Left colon (tissue), 2 donors: ENCODE results near the gene CTXND1. TPM values are rescaled to one million over a fixed set of nuclear protein-coding genes. Genes with fewer than 3 reads are reported as not detected.

ENCODE experiments used
- ATAC-seq: fragments of 200-7000 bp; cut with Tn5 transposase; one replicate; pipeline ENCODE4 v1.9.1; 2020; ENCODE audit warnings: mild to moderate bottlenecking, moderate library complexity
- DNase-seq, 2 donors: peaks; one replicate each; pipeline ENCODE4 v3.0.0-alpha.2; 2020
- intact Hi-C, 2 donors: fragments of 100-400 bp; cut with DNase I in 1 of 2; cut with micrococcal nuclease in 1 of 2; formaldehyde crosslinking; loops; one replicate each; pipeline versions ENCODE4 v1.11.2 to v1.14.0; 2022; cut with DNase I, micrococcal nuclease
- total RNA-seq, 2 donors: library from RNA; stranded (reverse); fragmentation: NEBNext Ultra II Directional; extraction: Animal tissue kit (Norgen Biotek cat#: 25700); gene quantifications; one replicate each; pipeline ENCODE4 v1.2.1, GENCODE V29; 2021
- donor health status: DM: no; HTN: no; CAD: no.
- donor health status: DM: yes; HTN: yes; CAD: no.

CTXND1 gene
- total RNA-seq, 2 donors from 2014 or later: 0.15 to 0.42 TPM

DNA sequence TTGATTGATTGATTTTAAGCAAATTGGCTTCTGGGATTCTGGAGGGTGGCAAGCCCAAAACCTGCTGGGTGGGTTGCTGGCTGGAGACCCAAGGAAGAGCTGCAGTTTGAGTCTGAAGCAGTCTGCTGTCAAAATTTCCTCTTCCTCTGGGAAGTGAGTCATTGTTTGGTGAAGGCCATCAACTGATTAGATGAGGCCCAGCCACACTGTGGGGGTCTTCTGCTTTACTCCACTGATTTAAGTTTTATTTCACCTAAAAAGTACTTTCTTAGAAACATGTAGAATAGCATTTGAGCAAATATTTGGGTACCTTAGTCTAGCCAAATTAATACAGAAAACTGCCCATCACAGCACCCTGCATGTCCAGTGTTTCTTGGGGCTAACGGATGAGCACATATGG is 65.4 kb downstream of the CTXND1 start:
- intact Hi-C loops: no loop called here
- no peak for DNase-seq
- no peak for ATAC-seq

DNA sequence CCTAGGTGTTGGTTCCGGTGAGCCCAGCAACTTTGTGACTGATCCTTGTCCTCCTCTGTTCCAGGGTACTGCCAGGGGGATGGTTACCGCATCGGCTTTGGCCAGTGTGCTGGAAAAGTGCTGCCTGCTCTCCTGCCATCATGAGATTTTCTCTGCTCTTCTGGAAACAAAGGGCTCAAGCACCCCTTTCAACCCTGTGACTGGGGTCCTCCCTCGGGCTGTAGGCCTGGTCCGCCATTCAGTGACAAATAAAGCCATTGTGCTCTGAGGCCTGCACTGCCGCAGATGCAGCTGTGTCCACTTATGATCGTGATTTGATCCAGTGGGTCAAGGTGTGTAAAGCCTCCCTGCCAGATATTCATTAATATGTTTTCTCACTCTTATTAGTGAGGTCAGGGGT is 65.9 kb downstream of the CTXND1 start:
- ATAC-seq (no peak), DNase-seq (no peak)
- intact Hi-C loops: no loop called here

DNA sequence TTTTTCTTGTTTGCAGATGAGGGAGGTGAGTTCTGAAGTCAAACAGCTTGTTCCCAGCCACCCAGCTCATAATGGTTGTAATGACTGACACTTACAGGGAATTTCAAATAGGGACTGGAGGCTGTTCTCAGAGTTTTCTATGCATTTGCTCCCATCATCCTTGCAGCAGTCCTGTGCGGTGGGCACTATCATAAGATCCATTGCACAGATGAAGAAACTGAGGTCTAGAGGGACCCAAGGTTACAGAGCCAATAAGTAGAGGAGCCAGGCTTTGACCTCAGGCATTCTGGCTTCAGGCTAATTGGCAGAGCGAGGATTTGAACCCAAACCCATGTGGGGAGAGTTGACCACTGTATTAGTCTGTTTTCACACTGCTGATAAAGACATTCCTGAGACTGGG is 66.9 kb downstream of the CTXND1 start:
- ATAC-seq: no peak
- no peak for DNase-seq
- intact Hi-C loops: no loop called here

DNA sequence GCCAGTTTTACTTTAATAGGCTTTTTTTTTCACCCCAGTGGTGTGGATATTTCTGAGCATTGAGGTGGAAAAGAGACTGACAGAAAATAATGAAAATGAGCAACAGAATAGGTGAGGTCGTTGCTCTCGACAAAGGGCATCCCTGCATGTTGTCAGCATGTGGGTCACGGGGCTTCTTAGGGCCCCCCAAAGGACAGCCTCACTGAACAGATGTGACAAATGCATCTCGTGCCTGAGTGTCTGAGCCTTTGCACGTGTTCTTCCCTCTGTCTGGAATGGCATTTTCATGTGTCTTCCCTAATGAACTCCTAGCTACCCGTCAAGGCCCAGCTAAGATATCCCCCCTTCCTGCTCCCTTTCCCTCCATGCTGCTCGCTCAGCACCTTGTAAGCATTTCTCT is 67.5 kb downstream of the CTXND1 start:
- no peak for ATAC-seq
- intact Hi-C loops: no loop called here

DNA sequence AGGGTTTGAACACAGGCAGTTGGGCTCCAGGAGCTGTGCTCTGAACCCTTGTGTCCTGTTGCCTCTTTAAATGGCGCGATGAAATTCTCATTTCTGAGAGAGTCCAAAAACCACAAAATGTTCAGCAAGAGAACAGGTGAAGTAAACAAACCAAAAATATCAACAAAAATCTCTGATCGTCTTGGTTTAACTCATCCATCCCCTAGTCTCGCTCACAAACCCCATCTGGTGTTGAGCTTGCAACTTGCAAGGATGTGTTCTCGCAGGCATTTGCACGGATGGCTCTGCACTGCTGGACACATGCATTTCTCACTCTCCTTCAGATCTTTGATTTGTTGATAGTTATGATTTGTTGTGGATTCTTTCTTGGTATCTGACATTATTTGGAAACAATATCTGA is 68.1 kb downstream of the CTXND1 start:
- no peak for ATAC-seq
- intact Hi-C loops: no loop called here
- no peak for DNase-seq

More for the DNA sequence above, 67.5 kb downstream of the CTXND1 start:
- DNase-seq: no peak

DNA sequence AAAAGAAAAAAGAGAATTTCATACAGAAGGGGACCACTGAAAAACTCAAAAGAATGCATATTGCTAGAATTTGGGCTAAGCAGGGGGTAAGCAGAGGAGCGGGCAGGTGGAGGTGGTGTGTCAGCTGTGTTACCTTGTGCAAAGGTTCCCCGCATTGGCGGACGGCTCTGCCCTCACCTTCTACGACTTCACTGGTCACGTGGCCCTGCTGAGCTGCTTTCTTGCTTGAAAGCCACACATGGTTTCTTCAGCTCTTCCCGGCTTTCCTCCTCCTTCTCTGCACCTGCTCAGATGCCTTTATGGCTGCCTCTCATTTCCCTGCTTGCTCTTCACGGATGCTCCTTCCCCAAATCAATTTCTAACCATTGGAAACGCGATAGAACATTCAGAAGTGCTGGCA is 68.7 kb downstream of the CTXND1 start:
- intact Hi-C loops: no loop called here
- ATAC-seq (no peak), DNase-seq (no peak)

DNA sequence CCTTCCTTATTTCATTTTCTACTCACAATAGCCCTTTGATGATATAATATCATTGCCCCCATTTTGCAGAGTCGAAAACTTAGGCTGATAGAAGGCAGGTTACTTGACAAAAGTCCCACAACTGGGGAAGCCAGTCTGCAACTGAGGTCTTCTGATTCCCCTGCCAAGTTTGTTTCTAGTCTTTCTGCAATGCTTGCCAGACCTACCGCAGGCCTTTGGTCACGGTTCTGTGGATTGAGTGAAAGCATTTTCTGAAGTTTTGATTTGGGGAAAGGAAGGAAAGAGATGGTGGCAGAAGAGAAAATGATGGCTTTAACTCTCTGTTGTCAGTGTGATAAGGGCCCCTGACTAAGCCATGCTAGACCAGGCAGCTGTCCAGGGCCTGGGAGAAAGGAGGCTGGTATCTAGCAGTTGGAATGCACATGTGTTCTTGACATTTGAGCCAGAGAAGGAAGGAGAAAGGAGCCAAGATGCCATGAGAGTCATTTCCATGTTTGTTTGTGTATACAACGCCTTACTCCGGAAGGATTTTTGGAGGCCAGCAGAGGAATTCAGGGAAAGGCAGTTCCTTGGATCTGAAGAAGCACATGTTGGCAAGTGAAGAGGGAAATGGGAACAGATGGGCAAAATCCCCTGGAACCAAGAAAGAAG is 69.3 kb downstream of the CTXND1 start:
- ATAC-seq (no peak), DNase-seq (no peak)
- intact Hi-C loops: no loop called here

DNA sequence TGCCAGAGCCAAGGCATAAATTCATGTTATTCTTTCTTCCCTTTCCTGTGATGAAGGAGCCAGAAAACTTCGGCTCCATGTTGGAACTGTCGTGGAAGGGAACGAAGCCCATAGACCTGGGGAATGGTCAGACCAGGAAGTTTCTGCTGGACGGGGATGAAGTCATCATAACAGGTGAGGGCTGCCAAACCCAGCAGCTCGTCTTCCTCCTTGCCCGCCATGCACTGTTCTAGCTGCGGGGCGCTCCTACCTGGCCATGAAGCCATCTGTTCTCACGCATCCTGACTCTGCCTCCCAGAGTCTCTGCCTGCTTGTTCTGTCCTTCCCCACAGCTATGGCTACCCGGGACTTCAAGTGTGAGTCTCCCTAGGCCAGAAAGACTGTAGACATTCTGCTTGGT is 71.0 kb downstream of the CTXND1 start:
- no peak for ATAC-seq
- intact Hi-C loops: no loop called here
- no peak for DNase-seq

DNA sequence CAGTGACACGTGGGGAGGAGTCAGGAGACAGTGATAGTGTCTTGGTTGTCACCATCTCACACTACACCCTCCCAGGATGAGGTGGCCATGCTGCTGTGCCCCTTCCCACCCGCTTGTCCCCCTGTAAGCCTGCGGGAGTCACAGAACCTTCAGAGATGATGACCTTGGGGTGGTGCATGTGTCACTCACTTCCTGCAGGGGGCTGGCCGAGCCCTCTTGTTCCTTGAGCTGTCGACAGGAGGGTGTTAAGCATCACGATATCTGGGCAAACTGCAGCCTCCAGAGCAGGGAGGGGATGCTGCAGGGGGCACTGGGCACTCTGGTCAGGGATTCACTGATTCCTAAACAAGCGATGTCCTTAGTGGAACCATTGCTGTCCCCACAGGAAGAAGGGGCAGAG is 71.5 kb downstream of the CTXND1 start:
- intact Hi-C loops: no loop called here
- no peak for ATAC-seq
- DNase-seq: no peak

DNA sequence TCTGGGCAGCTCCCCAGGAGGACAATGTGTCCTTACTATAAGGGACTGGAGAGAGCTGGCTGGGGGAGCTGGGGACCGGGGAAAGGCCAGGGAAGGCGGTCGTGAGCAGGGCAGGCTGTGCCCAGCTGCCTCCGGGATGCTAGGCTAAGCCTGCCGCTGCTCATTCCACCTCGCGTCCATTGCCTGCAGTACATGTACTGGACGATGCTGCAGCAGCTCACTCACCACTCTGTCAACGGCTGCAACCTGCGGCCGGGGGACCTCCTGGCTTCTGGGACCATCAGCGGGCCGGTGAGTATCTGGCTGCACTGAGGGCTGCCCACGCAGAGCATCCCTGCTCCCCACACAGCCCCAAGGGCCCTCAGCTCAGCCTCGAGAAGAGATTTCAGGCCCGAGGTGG is 72.1 kb downstream of the CTXND1 start:
- DNase-seq: no peak
- ATAC-seq: no peak
- intact Hi-C loops: no loop called here

DNA sequence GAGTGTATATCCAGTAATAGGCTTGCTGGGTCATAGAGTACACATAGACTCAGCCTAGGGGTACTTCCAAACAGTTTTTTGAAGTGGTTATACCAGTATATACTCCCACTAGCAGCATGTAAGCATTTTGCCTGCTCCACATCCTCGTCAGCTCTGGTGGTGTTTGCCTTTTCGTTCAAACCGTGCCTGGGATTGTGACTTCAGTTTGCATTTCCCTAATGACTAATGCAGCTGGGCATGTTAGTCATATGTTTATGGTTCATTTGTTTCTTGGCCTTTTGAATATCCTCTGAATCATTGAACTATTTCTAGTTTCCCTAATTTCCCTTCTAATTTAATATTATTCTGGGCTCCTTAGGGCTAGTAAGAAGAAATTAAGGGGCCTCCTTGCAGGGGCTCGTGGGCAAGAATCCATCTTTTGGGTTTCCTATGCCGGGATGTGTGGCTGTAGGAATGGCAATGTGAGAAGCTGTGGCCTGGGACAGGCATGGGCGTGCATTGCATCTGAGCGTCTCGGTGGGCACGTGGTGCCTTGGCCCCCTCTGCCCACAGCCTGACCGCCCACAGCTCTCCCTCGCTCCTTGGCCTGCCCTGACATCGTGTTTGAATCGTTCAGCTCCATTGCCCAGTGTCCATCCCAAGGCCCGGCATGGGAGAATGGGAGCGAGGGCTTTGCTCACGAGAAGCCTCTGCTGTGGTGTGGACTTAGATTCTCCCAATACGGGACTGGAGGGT is 72.8 kb downstream of the CTXND1 start:
- ATAC-seq (no peak), DNase-seq (no peak)
- intact Hi-C loops: no loop called here

DNA sequence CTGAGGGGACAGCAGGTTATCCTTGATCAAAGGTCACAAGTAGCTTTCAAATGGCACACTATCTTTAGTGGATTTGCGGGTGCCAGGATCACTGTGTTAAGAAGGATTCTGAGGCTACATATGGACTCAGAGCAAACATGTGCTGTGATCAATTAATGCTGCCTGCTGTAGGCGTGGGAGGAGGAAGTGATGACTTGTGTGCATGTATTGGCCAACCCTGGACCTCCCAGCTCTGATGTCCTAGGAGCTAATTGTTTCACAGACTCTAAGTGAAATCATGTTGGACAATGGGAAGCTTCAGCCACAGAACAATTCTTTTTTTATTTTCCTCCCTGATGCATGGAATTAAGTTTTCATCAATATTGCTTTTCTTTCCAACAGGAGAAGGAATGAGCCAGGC is 74.9 kb downstream of the CTXND1 start:
- intact Hi-C loops: no loop called here
- no peak for DNase-seq
- ATAC-seq: no peak

DNA sequence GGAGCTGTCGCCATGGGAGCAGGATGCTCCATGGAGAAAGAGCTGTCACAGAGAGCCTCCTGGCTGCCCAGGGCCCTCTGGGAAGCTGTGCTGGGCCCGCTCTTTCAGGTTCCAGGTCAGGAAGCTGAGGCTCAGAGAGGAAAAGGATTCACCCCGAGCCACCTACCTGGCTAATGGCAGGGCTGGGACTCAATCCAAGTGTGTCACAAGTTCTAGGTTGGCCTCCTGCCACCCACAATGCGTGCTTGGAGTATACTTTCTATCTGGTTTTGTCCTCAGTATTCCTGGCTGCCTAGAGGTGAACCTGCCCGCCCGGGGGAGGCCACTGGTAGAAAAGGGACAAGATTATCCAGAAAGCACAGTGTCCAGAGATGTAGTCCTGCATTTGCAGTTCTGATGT is 75.6 kb downstream of the CTXND1 start:
- no peak for ATAC-seq
- intact Hi-C loops: no loop called here
- no peak for DNase-seq

DNA sequence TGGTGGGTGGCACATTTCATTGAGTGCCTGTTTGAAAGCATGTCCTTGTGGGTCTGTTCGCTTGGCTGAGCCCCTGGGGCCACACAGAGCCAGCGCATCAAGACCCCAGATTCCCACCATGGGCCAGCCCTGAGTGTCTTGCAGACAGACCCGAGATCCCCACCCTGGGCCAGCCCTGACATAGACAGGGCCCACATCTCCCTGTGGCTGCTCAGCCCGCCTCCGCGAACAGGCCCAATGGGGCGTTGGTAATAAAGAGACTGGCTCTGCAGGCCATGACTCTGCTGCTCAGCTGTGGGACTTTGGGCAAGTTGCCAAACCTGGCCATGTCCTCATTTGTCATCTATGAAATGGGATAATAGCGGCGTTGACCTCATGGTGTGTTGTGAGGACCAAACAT is 76.6 kb downstream of the CTXND1 start:
- DNase-seq (no peak), ATAC-seq (no peak)
- intact Hi-C loops: no loop called here

DNA sequence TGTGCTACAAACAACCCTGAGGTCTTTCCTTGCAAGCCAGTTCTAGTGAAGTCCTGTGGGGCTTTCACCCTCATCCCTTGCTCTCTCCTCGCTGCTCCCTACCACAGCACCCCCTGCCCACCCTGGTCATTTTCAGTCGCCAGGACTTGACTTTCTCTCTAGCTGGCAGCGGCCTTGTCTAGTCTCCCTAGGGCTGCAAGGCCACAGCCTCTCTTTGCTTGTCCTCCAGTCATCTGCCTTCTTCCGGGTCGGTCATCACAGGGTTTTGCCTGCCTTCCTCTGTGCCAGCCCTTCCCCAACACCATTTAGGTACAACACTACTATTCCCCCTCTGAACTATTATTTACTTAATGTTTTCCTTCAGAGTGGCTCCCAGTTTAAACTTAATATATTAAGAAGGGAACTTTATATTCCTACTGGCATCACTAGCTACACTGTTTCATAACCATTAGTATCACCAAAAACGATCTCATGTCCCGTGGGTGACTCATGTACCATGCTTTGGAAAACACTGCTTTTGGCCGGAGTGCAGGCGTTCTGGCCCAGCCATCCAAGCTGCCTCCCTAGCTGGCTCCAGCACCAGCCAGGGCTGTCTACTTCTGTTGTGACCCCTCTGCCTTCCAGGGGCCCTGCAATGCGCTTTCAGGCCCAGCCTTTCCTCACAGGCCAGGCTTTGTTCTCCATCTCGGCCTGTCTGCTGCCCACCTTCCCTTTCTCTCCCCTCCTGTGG is 77.8 kb downstream of the CTXND1 start:
- DNase-seq (no peak), ATAC-seq (no peak)
- intact Hi-C loops: no loop called here

DNA sequence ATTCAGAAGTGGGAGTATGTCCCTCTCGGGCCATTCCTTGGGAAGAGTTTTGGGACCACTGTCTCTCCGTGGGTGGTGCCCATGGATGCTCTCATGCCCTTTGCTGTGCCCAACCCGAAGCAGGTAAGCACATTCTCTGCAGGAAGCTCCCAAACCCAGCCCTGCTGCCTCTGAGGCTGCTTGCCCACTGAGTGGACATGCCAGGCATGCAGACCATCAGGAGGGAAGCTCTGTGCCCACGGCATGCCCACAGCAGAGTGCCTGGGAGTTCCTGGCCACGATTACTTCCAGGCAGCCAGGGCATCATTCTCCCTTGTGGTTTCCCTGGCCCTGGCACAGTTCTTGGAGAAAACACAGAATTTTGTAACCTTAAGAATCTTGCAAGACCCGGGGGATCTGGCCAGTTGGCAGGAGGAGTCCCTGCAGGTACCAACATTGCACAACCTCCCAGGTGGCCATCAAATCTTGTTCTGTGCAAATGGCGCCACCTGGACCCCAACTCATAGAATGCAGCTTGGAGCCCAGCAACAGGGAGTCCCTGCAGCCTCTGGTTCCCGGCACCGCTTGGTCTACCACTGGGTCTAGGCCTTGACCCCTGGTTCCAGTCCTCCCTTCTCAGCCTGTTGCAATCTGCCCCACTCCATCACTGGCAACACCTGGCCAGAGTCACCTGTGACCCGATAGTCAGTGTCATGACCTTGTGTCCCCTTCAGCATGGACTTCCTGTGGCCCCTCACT is 78.8 kb downstream of the CTXND1 start:
- ATAC-seq (peak; percentile 94), DNase-seq (peak in 1 of 2 donors; percentile 75)
- intact Hi-C loops: no loop called here

DNA sequence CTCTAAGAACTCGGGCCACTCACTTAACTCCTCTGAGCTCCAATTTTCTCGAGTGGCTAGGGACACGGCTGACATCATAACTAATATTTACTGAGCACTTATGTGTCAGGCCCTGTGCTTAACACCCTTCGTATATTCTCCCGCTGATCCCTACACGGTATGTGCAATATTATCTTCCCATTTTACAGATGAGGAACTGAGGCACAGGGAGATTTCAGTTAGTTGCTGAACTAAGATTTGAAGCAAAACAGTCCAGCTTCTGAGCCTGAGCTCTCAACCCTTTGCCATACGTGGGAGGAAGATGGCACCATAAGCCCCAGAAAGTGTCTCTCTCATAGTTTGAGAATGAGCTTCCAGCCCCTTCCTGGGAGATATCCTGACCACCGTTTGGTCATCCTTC is 79.6 kb downstream of the CTXND1 start:
- no peak for DNase-seq
- intact Hi-C loops: no loop called here
- ATAC-seq: no peak

DNA sequence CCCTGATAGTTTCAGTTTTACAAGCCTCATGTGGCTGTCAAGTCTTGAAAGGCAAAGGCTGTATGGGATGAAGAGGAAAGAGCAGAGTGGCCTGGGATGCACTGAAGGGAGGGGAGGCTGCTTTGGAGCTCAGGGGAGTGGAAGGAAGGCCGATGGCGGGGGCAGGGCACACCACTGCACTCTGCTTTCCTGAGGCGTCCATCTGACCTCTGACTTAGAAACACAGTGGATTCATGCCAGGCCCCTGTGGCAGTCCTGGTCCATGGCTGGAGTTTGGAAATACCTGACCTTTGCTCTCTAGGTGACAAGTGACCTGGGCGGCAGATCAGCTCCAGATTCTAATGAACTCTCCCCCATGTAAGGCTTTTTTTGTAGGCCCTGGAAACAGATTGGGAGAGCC is 80.2 kb downstream of the CTXND1 start:
- DNase-seq (no peak), ATAC-seq (no peak)
- intact Hi-C loops: no loop called here

DNA sequence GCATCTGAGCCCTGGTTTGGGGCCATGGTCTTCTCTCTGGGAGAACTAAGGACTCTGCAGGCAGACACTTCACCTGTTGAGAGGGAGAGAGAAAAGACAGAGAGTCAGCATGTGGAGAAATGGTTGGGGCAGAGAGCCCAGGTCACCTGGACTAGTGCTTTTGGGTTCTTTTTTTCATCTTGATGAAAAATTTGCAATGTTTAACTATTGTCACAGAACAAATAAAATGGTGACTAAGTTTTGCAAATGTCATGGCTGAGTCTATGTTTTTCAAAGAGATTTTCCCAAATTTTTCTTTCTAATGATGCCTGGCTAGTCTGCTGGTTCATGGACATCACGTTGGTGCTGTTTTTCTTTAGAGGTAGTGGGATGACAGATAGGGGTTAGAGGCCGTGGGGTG is 81.4 kb downstream of the CTXND1 start:
- ATAC-seq (no peak), DNase-seq (no peak)

More for the DNA sequence above, 81.4 kb downstream of the CTXND1 start:
- intact Hi-C loops: no loop called here
